Tibial nerve (tissue), 4 donors: ENCODE results near the gene FOXL2NB.

Source experiments
- EP300 ChIP-seq, 2 donors: sonication (generic); formaldehyde crosslinking; IDR thresholded peaks; one replicate each; pipeline ENCODE4 v1.6.1; 2017; ENCODE audit warnings: antibody characterized with exemption in 2 of 2, mild to moderate bottlenecking in 1 of 2
- POLR2A ChIP-seq, 2 donors: fragments of 450-650 bp; IDR thresholded peaks; one replicate each; pipeline ENCODE4 v1.6.1; 2017; ENCODE audit warnings: antibody characterized with exemption in 2 of 2, mild to moderate bottlenecking in 2 of 2, moderate library complexity in 2 of 2
- TF ChIP-seq, protein P1 (sequence below), 5 experiments: fragments of 200-600 bp in 3 of 5; fragments of 450-650 bp in 2 of 5; sonication (generic) in 3 of 5; IDR thresholded peaks; one replicate each; pipeline ENCODE4 v1.5.1; 2016 to 2019; ENCODE audit warnings: antibody characterized with exemption in 5 of 5, mild to moderate bottlenecking in 3 of 5, moderate library complexity in 2 of 5

- TF ChIP-seq, protein P1, sequence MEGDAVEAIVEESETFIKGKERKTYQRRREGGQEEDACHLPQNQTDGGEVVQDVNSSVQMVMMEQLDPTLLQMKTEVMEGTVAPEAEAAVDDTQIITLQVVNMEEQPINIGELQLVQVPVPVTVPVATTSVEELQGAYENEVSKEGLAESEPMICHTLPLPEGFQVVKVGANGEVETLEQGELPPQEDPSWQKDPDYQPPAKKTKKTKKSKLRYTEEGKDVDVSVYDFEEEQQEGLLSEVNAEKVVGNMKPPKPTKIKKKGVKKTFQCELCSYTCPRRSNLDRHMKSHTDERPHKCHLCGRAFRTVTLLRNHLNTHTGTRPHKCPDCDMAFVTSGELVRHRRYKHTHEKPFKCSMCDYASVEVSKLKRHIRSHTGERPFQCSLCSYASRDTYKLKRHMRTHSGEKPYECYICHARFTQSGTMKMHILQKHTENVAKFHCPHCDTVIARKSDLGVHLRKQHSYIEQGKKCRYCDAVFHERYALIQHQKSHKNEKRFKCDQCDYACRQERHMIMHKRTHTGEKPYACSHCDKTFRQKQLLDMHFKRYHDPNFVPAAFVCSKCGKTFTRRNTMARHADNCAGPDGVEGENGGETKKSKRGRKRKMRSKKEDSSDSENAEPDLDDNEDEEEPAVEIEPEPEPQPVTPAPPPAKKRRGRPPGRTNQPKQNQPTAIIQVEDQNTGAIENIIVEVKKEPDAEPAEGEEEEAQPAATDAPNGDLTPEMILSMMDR (IDR thresholded peaks at IDR 0.05) = peak; percentile 86 to 96 (median 90)
- no peak for TF ChIP-seq POLR2A (IDR thresholded peaks at IDR 0.05)
- TF ChIP-seq EP300 (IDR thresholded peaks at IDR 0.05) = no peak
These were observed 10.9 kb upstream of the FOXL2NB start for GRCh38 chr3:138935863-138936740.
